Mesenchymal stem cell (in vitro differentiated cells and primary cell): ENCODE measurements around the gene KCNQ2.

Source experiments
- DNase-seq: peaks from one replicate; pipeline ENCODE4 v3.0.0-alpha.2; 2013
- H2AFZ ChIP-seq: one replicate; pipeline ENCODE4 v1.6.1; 2013; ENCODE audit warnings: low read depth, mild to moderate bottlenecking, control low read depth, inconsistent platforms, low read length, moderate library complexity
- H2AK5ac ChIP-seq: 2 replicates; pipeline ENCODE4 v1.6.1; 2013; ENCODE audit warnings: low read length, moderate library complexity, mild to moderate bottlenecking, inconsistent platforms; ENCODE audit not compliant: severe bottlenecking
- H2BK120ac ChIP-seq: one replicate; pipeline ENCODE4 v1.6.1; 2013; ENCODE audit warnings: low read depth, mild to moderate bottlenecking, inconsistent platforms, low read length, moderate library complexity
- H2BK12ac ChIP-seq, 2 experiments: one replicate each; pipeline ENCODE4 v1.6.1; 2013; ENCODE audit warnings: inconsistent platforms in 2 of 2, low read length in 2 of 2, mild to moderate bottlenecking in 2 of 2, moderate library complexity in 2 of 2, control low read depth in 1 of 2
- H2BK15ac ChIP-seq: one replicate; pipeline ENCODE4 v1.6.1; 2013; ENCODE audit warnings: mild to moderate bottlenecking, low read depth, inconsistent platforms; ENCODE audit not compliant: poor library complexity, severe bottlenecking
- H2BK5ac ChIP-seq: 2 replicates; pipeline ENCODE4 v1.6.1; 2013; ENCODE audit warnings: low read depth, mild to moderate bottlenecking, low read length, control low read depth, inconsistent platforms; ENCODE audit not compliant: poor library complexity, severe bottlenecking
- H3K14ac ChIP-seq, 2 experiments: one replicate each; pipeline ENCODE4 v1.6.1; 2013; ENCODE audit warnings: inconsistent platforms in 2 of 2, low read length in 2 of 2, control low read depth in 1 of 2, mild to moderate bottlenecking in 1 of 2, moderate library complexity in 1 of 2
- H3K18ac ChIP-seq, 2 experiments: one replicate each; pipeline ENCODE4 v1.6.1; 2013; ENCODE audit warnings: inconsistent platforms in 2 of 2, low read length in 2 of 2, control low read depth in 1 of 2, low read depth in 1 of 2, mild to moderate bottlenecking in 1 of 2
- H3K23ac ChIP-seq, 2 experiments: one replicate each; pipeline ENCODE4 v1.6.1; 2013; ENCODE audit warnings: inconsistent platforms in 2 of 2, low read length in 2 of 2, mild to moderate bottlenecking in 2 of 2, moderate library complexity in 2 of 2, control low read depth in 1 of 2
- H3K27ac ChIP-seq: 2 replicates; pipeline ENCODE4 v1.5.1; 2013; ENCODE audit warnings: mild to moderate bottlenecking, moderate library complexity, low read length, control low read depth, inconsistent platforms; ENCODE audit not compliant: poor library complexity, severe bottlenecking
- H3K27me3 ChIP-seq, 2 experiments: 2 replicates each; pipeline versions ENCODE4 v1.6.1 to v1.7.0; 2013; ENCODE audit warnings: low read length in 2 of 2, mild to moderate bottlenecking in 2 of 2, moderate library complexity in 2 of 2, control low read depth in 1 of 2, inconsistent platforms in 1 of 2; ENCODE audit not compliant: control insufficient read depth in 1 of 2, insufficient read depth in 1 of 2
- H3K36me3 ChIP-seq, 2 experiments: 2 replicates each; pipeline versions ENCODE4 v1.6.1 to v1.7.0; 2013; ENCODE audit warnings: low read length in 2 of 2, control low read depth in 1 of 2, inconsistent platforms in 1 of 2, low read depth in 1 of 2, mild to moderate bottlenecking in 1 of 2; ENCODE audit not compliant: insufficient read depth in 2 of 2, control insufficient read depth in 1 of 2
- H3K4ac ChIP-seq, 2 experiments: one replicate each; pipeline ENCODE4 v1.6.1; 2013; ENCODE audit warnings: inconsistent platforms in 2 of 2, low read length in 2 of 2, mild to moderate bottlenecking in 2 of 2, moderate library complexity in 2 of 2, control low read depth in 1 of 2, low read depth in 1 of 2
- H3K4me1 ChIP-seq: 2 replicates; pipeline ENCODE4 v1.6.1; 2013; ENCODE audit warnings: low read depth, low read length, control low read depth; ENCODE audit not compliant: control insufficient read depth, insufficient read depth
- H3K4me2 ChIP-seq: 2 replicates; pipeline ENCODE4 v1.6.1; 2013; ENCODE audit warnings: low read length, mild to moderate bottlenecking, inconsistent platforms; ENCODE audit not compliant: poor library complexity, severe bottlenecking
- H3K4me3 ChIP-seq, 2 experiments: 2 replicates each; pipeline versions ENCODE4 v1.5.1 to v1.7.0; 2013; ENCODE audit warnings: low read length in 2 of 2, mild to moderate bottlenecking in 2 of 2, control low read depth in 1 of 2, low read depth in 1 of 2; ENCODE audit not compliant: insufficient read depth in 1 of 2
- H3K79me1 ChIP-seq: replicated peaks from 2 replicates; pipeline ENCODE4 v1.6.1; 2013; ENCODE audit warnings: mild to moderate bottlenecking, control low read depth, low read length, inconsistent platforms; ENCODE audit not compliant: poor library complexity, severe bottlenecking
- H3K9ac ChIP-seq: 2 replicates; pipeline ENCODE4 v1.7.0; 2013; ENCODE audit warnings: mild to moderate bottlenecking, low read length, moderate library complexity
- H3K9me3 ChIP-seq: 2 replicates; pipeline ENCODE4 v1.7.0; 2013; ENCODE audit warnings: mild to moderate bottlenecking, low read length; ENCODE audit not compliant: control insufficient read depth
- H4K8ac ChIP-seq: one replicate; pipeline ENCODE4 v1.6.1; 2013; ENCODE audit warnings: inconsistent platforms, mild to moderate bottlenecking, low read length, moderate library complexity
- H4K91ac ChIP-seq: one replicate; pipeline ENCODE4 v1.6.1; 2013; ENCODE audit warnings: mild to moderate bottlenecking, low read length, inconsistent platforms
- WGBS: methylation state at CpG from one replicate; pipeline ENCODE4 v1.1.7; 2013; ENCODE audit warnings: mixed read lengths; 5-methylcytosine and 5-hydroxymethylcytosine counted together

Gene KCNQ2

DNA sequence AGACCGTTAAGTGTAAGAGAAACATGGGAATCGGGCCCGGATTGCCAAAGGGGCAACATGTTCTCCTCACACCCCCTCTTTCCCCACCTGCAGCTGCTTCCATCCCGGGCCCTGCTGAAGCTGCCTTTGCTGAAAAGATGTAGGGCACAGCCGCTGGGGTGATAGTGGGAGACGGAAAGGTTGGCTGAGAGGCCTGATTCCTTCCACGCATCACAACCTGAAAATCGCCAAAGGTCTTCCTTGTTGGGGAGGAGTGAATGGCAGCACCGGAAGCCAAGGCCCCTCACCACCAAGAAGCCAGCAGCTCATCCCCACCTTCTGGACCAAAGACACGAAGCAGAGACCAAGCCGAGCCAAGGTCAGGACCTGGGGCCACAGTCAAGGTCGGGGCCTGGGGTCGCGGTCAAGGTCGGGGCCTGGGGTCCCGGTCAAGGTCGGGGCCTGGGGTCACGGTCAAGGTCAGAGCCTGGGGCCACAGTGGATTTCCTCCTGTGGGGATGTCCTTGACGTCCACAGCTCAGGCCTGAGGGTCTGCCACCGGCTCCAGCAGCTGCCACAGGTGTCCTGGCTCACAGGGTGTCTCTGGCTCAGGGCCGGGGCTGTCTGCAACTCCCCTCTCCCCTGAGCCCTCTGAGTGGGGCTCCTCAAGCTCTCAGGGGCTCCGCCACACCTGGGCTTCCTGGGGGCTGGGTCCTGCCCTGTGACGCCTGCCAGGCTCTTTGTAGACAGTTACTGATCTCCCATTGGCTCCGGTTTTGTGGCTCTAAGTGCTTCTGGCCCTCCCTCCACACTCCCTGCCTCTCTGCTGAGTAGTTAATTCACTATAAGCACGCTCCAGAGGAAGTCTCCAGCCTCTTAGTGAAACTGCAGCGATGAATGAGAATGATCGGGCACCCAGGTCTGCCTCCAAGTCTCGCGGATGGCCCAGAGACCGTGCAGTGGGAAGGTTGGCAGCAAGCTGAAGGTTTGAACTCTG, 105.8 kb downstream of the KCNQ2 start:
- H3K4me3 ChIP-seq = no peak overlapping the region
- no peaks in the 10 kb centered on the region for H3K36me3 ChIP-seq
- no peak overlapping the region for H3K4ac ChIP-seq
- H3K27me3 ChIP-seq = peaks cover 49 to 75% of the 10 kb centered on the region in 2 experiments
- no peaks in the 10 kb centered on the region for H3K9me3 ChIP-seq
- WGBS = 80% methylated on average over 30 of the region's 30 CpGs
- no peak overlapping the region for H2AK5ac ChIP-seq
- H3K23ac ChIP-seq = no peak overlapping the region
- H3K4me1 ChIP-seq = peaks cover 4% of the 10 kb centered on the region
- H3K14ac ChIP-seq = no peak overlapping the region
- H2AFZ ChIP-seq = no peak overlapping the region
- H3K18ac ChIP-seq = no peak overlapping the region
- no peak overlapping the region for H2BK5ac ChIP-seq
- H2BK120ac ChIP-seq = no peak overlapping the region
- no peak overlapping the region for H3K9ac ChIP-seq
- no peak overlapping the region for H3K27ac ChIP-seq
- no peak overlapping the region for H2BK15ac ChIP-seq
- no peak overlapping the region for H4K91ac ChIP-seq
- H4K8ac ChIP-seq = no peak overlapping the region
- no peak for DNase-seq
- no peak overlapping the region for H2BK12ac ChIP-seq
- no peaks in the 10 kb centered on the region for H3K79me1 ChIP-seq
- H3K4me2 ChIP-seq = no peak overlapping the region

- H3K9me3 ChIP-seq = no peaks in the 10 kb centered on the region
- no peak overlapping the region for H3K9ac ChIP-seq
- no peak overlapping the region for H4K91ac ChIP-seq
- H3K18ac ChIP-seq = no peak overlapping the region
- no peak overlapping the region for H2BK15ac ChIP-seq
- no peak for DNase-seq
- H2AK5ac ChIP-seq = no peak overlapping the region
- H2AFZ ChIP-seq = no peak overlapping the region
- H3K23ac ChIP-seq = no peak overlapping the region
- H3K27me3 ChIP-seq = peaks cover 46 to 71% of the 10 kb centered on the region in 2 experiments
- H3K4me1 ChIP-seq = peaks cover 7% of the 10 kb centered on the region
- no peak overlapping the region for H2BK5ac ChIP-seq
- no peak overlapping the region for H3K4me3 ChIP-seq
- H3K27ac ChIP-seq = no peak overlapping the region
- H2BK12ac ChIP-seq = no peak overlapping the region
- no peaks in the 10 kb centered on the region for H3K79me1 ChIP-seq
- H3K36me3 ChIP-seq = no peaks in the 10 kb centered on the region
- H3K4me2 ChIP-seq = no peak overlapping the region
- WGBS = 82% methylated on average over 22 of the region's 22 CpGs
- no peak overlapping the region for H4K8ac ChIP-seq
- H2BK120ac ChIP-seq = no peak overlapping the region
- no peak overlapping the region for H3K14ac ChIP-seq
- no peak overlapping the region for H3K4ac ChIP-seq
These were observed 106.7 kb downstream of the KCNQ2 start for GRCh38 chr20:63365601-63366389.

DNA sequence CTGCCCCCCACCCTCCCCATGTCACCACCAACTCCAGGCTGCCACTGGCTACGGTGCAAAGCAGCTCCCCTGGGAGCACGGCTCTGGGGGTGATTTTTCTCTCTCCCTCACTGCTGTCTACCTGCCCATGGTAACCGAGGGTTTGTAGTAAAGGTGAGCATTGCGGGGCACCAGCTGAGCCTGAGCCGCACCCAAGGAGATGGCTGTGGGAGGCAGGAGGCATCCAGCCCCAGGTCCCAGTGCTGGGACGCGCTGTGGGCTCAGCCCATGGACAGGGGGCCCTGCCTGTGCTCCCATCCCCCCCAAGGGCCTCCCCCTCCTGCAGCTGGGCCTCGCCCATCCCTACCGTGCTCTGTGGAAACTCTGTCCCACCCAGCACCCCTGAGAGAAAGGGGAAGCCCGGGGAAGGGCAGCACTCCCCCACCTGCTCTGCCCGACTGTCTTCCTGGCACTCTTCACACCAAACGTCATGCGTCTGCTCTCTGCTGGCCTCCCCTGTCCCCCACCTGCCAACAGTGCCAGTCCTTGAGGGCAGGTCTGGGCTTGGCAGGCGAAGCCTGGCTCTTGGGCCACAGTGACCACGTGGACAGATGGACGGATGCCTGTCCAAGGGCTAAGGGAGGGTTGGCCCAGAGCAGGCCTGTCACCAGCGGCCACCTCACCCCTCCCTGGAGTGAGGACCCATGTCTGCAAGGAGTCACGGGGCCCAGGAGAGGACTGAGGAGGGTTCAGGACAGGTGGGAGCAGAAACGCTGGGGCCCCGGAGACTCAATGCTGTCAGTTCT, 107.5 kb downstream of the KCNQ2 start:
- WGBS = 77% methylated on average over 19 of the region's 20 CpGs
- H3K79me1 ChIP-seq = no peaks in the 10 kb centered on the region

More for the DNA sequence above, 107.5 kb downstream of the KCNQ2 start:
- no peak overlapping the region for H2AK5ac ChIP-seq
- H3K18ac ChIP-seq = no peak overlapping the region
- H3K14ac ChIP-seq = no peak overlapping the region
- DNase-seq = no peak
- no peaks in the 10 kb centered on the region for H3K9me3 ChIP-seq
- H3K4ac ChIP-seq = no peak overlapping the region
- no peak overlapping the region for H2AFZ ChIP-seq
- no peak overlapping the region for H4K8ac ChIP-seq
- peaks cover 54 to 74% of the 10 kb centered on the region in 2 experiments for H3K27me3 ChIP-seq
- H2BK12ac ChIP-seq = no peak overlapping the region
- H3K9ac ChIP-seq = no peak overlapping the region
- no peak overlapping the region for H2BK120ac ChIP-seq
- no peak overlapping the region for H2BK5ac ChIP-seq
- no peak overlapping the region for H3K4me2 ChIP-seq
- peaks cover 8% of the 10 kb centered on the region for H3K4me1 ChIP-seq
- H3K4me3 ChIP-seq = no peak overlapping the region
- H3K23ac ChIP-seq = no peak overlapping the region
- no peak overlapping the region for H4K91ac ChIP-seq
- no peak overlapping the region for H2BK15ac ChIP-seq
- no peak overlapping the region for H3K27ac ChIP-seq
- H3K36me3 ChIP-seq = no peaks in the 10 kb centered on the region
